Dermis lymphatic vessel endothelial cell (primary cell): ENCODE results near the gene ZNF225. TPM values are rescaled to one million over a fixed set of nuclear protein-coding genes. Genes with fewer than 3 reads are reported as not detected.

ENCODE experiments used
- total RNA-seq: library from RNA; depleted of rRNA; stranded (reverse); fragments of >200 nt; gene quantifications from 2 replicates; pipeline ENCODE4 v1.2.1, GENCODE V29; 2014

ZNF225 gene
- 5.9 and 7.8 TPM in 2 replicates for total RNA-seq

GRCh38 chr19:44113138-44113783 lies at the start of gene ZNF225:
Gene ZNF225, plus strand, starts transcription at chr19:44113399. Its CDS starts 2,429 bp downstream, at chr19:44115828.

GRCh38 chr19:44071824-44072542 lies 41.2 kb upstream of the ZNF225 start, which contains the start of gene ZNF284:
Gene ZNF284, plus strand, starts transcription at chr19:44072159. Its CDS starts 4,231 bp downstream, at chr19:44076390.

GRCh38 chr19:44093931-44094765 lies 19.1 kb upstream of the ZNF225 start, which contains the start of gene ZNF224:
Gene ZNF224, plus strand, starts transcription at chr19:44094361. Its CDS starts 3,513 bp downstream, at chr19:44097874.

GRCh38 chr19:44141191-44142058 lies 28.2 kb downstream of the ZNF225 start, which contains the start of gene ZNF234:
Gene ZNF234, plus strand, starts transcription at chr19:44141554. Its CDS starts 3,079 bp downstream, at chr19:44144633.

GRCh38 chr19:44164673-44165512 lies 51.7 kb downstream of the ZNF225 start, which contains the start of gene ZNF226:
Gene ZNF226, plus strand, starts transcription at chr19:44165100. Its CDS starts 4,981 bp downstream, at chr19:44170081.

Other genes with a start within 250 kb of the ZNF225 start
- 0.54 and 0.77 TPM in 2 replicates for gene ZNF404, start 229.4 kb upstream of the ZNF225 start, total RNA-seq
- 16.3 and 21.6 TPM in 2 replicates for gene ZNF45, start 178.1 kb upstream of the ZNF225 start, total RNA-seq
- gene ZNF221, start 162.2 kb upstream of the ZNF225 start, total RNA-seq = 3.9 and 6.3 TPM in 2 replicates
- gene ZNF155, start 129.2 kb upstream of the ZNF225 start, total RNA-seq = 7.8 and 9.9 TPM in 2 replicates
- 3.0 and 4.2 TPM in 2 replicates for gene ZNF230, start 110.4 kb upstream of the ZNF225 start, total RNA-seq
- gene ZNF222, start 88.0 kb upstream of the ZNF225 start, total RNA-seq = 5.7 and 7.8 TPM in 2 replicates
- gene ZNF223, start 61.4 kb upstream of the ZNF225 start, total RNA-seq = 6.0 and 7.3 TPM in 2 replicates
- gene ZNF284, start 41.2 kb upstream of the ZNF225 start, total RNA-seq = 2.9 and 3.1 TPM in 2 replicates
- gene ZNF224, start 19.0 kb upstream of the ZNF225 start, total RNA-seq = 28.3 and 38.9 TPM in 2 replicates
- gene ZNF234, start 28.2 kb downstream of the ZNF225 start, total RNA-seq = 8.0 and 12.5 TPM in 2 replicates
- 14.1 and 15.7 TPM in 2 replicates for gene ZNF226, start 51.7 kb downstream of the ZNF225 start, total RNA-seq
- 16.9 and 24.7 TPM in 2 replicates for gene ZNF227, start 99.1 kb downstream of the ZNF225 start, total RNA-seq
- gene ZNF233, start 146.5 kb downstream of the ZNF225 start, total RNA-seq = 0.95 and 2.0 TPM in 2 replicates
- 6.7 and 8.2 TPM in 2 replicates for gene ZNF235, start 191.6 kb downstream of the ZNF225 start, total RNA-seq
- gene ZNF112, start 243.3 kb downstream of the ZNF225 start, total RNA-seq = 6.1 and 8.9 TPM in 2 replicates